Testis (tissue), 2 donors: ENCODE measurements around the gene DSG3.

ENCODE experiments used
- POLR2A ChIP-seq: fragments of 450-650 bp; IDR thresholded peaks from one replicate; pipeline ENCODE4 v1.6.1; 2017; ENCODE audit warnings: antibody characterized with exemption, mild to moderate bottlenecking, moderate library complexity
- TF ChIP-seq, protein P1 (sequence below), 3 experiments: fragments of 450-650 bp in 2 of 3; fragments of 200-600 bp in 1 of 3; sonication (generic) in 1 of 3; IDR thresholded peaks; one replicate each; pipeline ENCODE4 v1.5.1; 2016 to 2019; ENCODE audit warnings: antibody characterized with exemption in 3 of 3, mild to moderate bottlenecking in 2 of 3, moderate library complexity in 1 of 3

DNA sequence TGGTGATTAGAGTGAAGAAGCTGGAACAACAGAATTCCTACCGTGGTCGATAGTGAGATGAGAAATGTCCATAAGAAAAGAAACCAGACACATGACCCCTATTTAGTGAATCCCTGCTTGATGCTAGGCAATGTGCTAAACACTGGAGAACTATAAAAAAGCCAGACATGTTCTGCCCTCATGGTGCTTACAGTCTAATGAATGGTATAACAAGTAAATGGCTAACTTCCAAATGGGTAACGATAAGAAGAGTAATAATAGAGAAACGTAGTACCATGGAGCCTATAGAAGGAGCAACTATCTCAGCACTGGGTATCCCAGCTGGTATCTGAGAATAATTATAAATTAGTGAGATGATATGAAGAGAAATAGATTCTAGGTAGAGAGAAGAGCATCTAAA, 55.5 kb downstream of the DSG3 start:
- TF ChIP-seq, protein P1, sequence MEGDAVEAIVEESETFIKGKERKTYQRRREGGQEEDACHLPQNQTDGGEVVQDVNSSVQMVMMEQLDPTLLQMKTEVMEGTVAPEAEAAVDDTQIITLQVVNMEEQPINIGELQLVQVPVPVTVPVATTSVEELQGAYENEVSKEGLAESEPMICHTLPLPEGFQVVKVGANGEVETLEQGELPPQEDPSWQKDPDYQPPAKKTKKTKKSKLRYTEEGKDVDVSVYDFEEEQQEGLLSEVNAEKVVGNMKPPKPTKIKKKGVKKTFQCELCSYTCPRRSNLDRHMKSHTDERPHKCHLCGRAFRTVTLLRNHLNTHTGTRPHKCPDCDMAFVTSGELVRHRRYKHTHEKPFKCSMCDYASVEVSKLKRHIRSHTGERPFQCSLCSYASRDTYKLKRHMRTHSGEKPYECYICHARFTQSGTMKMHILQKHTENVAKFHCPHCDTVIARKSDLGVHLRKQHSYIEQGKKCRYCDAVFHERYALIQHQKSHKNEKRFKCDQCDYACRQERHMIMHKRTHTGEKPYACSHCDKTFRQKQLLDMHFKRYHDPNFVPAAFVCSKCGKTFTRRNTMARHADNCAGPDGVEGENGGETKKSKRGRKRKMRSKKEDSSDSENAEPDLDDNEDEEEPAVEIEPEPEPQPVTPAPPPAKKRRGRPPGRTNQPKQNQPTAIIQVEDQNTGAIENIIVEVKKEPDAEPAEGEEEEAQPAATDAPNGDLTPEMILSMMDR (IDR thresholded peaks at IDR 0.05), result no peak
- no peak for TF ChIP-seq POLR2A
